ENCODE measurements around the gene CHMP2B. TPM values are rescaled to one million over a fixed set of nuclear protein-coding genes. Genes with fewer than 3 reads are reported as not detected.
"Not testable (repeated sequence)": the region's sequence is repeated elsewhere in the genome, so short reads cannot be mapped to it uniquely, and the experiment has no call there.

The CHMP2B gene
- total and polyA plus RNA-seq, 2 of the 8 experiments (the other 6 are each of a cell fraction or from before 2014, with no cell fraction given): 14.0 to 56.5 TPM

DNA sequence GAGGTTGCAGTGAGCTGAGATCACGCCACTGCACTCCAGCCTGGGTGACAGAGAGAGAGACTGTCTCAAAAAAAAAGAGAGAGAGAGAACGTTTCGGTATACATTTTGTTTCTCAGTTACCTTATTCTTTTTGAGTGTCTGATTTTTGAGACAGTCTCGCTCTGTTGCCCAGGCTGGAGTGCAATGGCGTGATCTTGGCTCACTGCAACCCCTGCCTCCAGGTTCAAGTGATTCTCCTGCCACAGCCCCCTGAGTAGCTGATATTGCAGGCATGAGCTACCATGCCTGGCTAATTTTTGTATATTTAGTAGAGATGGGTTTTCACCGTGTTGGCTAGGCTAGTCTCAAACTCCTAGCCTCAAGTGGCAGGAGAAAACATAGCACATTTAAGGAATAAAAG lies 21.1 kb downstream of the CHMP2B start:
- H3K56ac ChIP-seq (replicated peaks; ENCODE audit: insufficient read length, low read depth, low read length); H3K9me3 ChIP-seq (ENCODE audit: insufficient read depth in 2 of 2, low read depth in 1 of 2, low read length in 1 of 2); H3K4ac ChIP-seq (replicated peaks; ENCODE audit: insufficient read length, low read depth, low read length); H4K20me1 ChIP-seq (replicated peaks in 1 of 2; ENCODE audit: control insufficient read depth in 1 of 2, insufficient read depth in 2 of 2, low read length in 2 of 2); H2BK15ac ChIP-seq (ENCODE audit: low read length); H4K8ac ChIP-seq (ENCODE audit: extremely low read depth, insufficient read depth, low read length); H2BK20ac ChIP-seq (ENCODE audit: low read length); H2BK5ac ChIP-seq (ENCODE audit: low read depth, low read length); H3K4me2 ChIP-seq (ENCODE audit: insufficient read depth in 1 of 2, low read depth in 2 of 2, low read length in 2 of 2); H3K23me2 ChIP-seq (ENCODE audit: low read depth, low read length); H3K4me1 ChIP-seq (replicated peaks in 1 of 4; ENCODE audit: control insufficient read depth in 3 of 4, insufficient read depth in 4 of 4, low read length in 3 of 4); DNase-seq (ENCODE audit: low read depth in 1 of 2, low spot score in 2 of 2); H3K18ac ChIP-seq (ENCODE audit: extremely low read depth, low read length); H3K79me1 ChIP-seq (ENCODE audit: low read depth, low read length); H3K4me3 ChIP-seq (ENCODE audit: extremely low read depth in 1 of 4, insufficient read depth in 2 of 4, low read depth in 3 of 4, low read length in 4 of 4); H2BK12ac ChIP-seq (ENCODE audit: low read depth, low read length); H4K5ac ChIP-seq (ENCODE audit: insufficient read length, low read depth, low read length); H4K91ac ChIP-seq (replicated peaks; ENCODE audit: insufficient read length, low read length); H3K23ac ChIP-seq (ENCODE audit: insufficient read length); H3K9ac ChIP-seq (replicated peaks in 1 of 4; ENCODE audit: extremely low read depth in 1 of 4, low read depth in 3 of 4, low read length in 3 of 4); H2AK5ac ChIP-seq (ENCODE audit: low read depth, low read length); H2BK120ac ChIP-seq (replicated peaks; ENCODE audit: low read depth, low read length); POLR2A ChIA-PET (ENCODE audit: partially characterized antibody); H3K27me3 ChIP-seq (replicated peaks in 1 of 4; ENCODE audit: control insufficient read depth in 3 of 4, extremely low read depth in 1 of 4, insufficient read depth in 3 of 4, low read length in 3 of 4); FAIRE-seq; H3K79me2 ChIP-seq (ENCODE audit: control insufficient read depth in 1 of 2, insufficient read depth in 2 of 2, low read length in 2 of 2); H3K27ac ChIP-seq (ENCODE audit: low read depth, low read length); H3K14ac ChIP-seq (ENCODE audit: insufficient read length); H2AFZ ChIP-seq (ENCODE audit: low read length): not testable (repeated sequence)
- CTCF ChIA-PET (ENCODE audit: partially characterized antibody): interaction anchor here (0.7 to 2.1 kb wide), 3 partner anchors 11 to 102 kb away, joined by 3 to 7 read pairs (median 4); no protein-coding TSS in a partner anchor
- H3K36me3 ChIP-seq (ENCODE audit: control insufficient read depth in 2 of 4, insufficient read depth in 4 of 4, low read length in 3 of 4): peaks cover 0 to 41% (median 7%) of the 10 kb centered on the region in 4 experiments; a peak in 5 of 8 replicates
- 95% methylated on average over 6 of the region's 6 CpGs; no CpG with 5 or more reads in 1 of the 2 experiments for WGBS, 2 experiments (ENCODE audit: extremely low coverage in 1 of 2, insufficient coverage in 1 of 2, insufficient read length in 1 of 2, insufficient replicate concordance in 2 of 2, low coverage in 1 of 2, low lambda C conversion rate in 2 of 2, missing lambda C conversion rate in 1 of 2)

Data from H1 (cell line).